GM12878 (cell line): Measurements from ENCODE around the gene NLRC3. TPM values are rescaled to one million over a fixed set of nuclear protein-coding genes. Genes with fewer than 3 reads are reported as not detected.

Experiments
- ATAC-seq: fragments of 200-7000 bp; cut with Tn5 transposase; 3 replicates; pipeline ENCODE4 v1.9.1; 2020; ENCODE audit warnings: mild to moderate bottlenecking, moderate library complexity
- BruUV-seq: library from RNA; stranded (reverse); fragments of 400-500 nt; replicated peaks from 2 replicates; lab custom pipeline; 2021; lab: Mats Ljungman, UMichigan
- CTCF ChIA-PET: fragments of 300-600 bp; sonication (Branson Sonifier 250); formaldehyde crosslinking; extraction: SDS; loops from one replicate; lab custom pipeline; 2021; ENCODE audit warnings: inconsistent platforms; lab: Yijun Ruan, JAX
- POLR2A ChIA-PET: fragments of 350-600 bp; formaldehyde crosslinking; extraction: SDS; loops from one replicate; lab custom pipeline; 2021; ENCODE audit warnings: inconsistent platforms; lab: Charles Lee
- RAD21 ChIA-PET: fragments of 300-600 bp; sonication (Branson Sonifier 250); formaldehyde crosslinking; loops from one replicate; lab custom pipeline; 2023; ENCODE audit warnings: antibody characterized with exemption; ENCODE audit not compliant: unreplicated experiment; lab: Charles Lee
- SMC1A ChIA-PET: fragments of 300-600 bp; sonication (Branson Sonifier 250); formaldehyde crosslinking; loops from one replicate; lab custom pipeline; 2023; ENCODE audit not compliant: unreplicated experiment, uncharacterized antibody; lab: Charles Lee
- DNase-seq: peaks from one replicate; pipeline ENCODE4 v3.0.0-alpha.2; 2011; ENCODE audit warnings: low read depth, low spot score
- FAIRE-seq: peaks from 3 replicates; lab custom pipeline; 2011; peaks lifted over from hg19 to GRCh38; lab: Jason Lieb, UNC
- H2AFZ ChIP-seq: 2 replicates; pipeline ENCODE4 v1.6.0; 2011; ENCODE audit warnings: low read depth, low read length, control low read depth; ENCODE audit not compliant: control insufficient read depth
- H3K27ac ChIP-seq: 2 replicates; pipeline ENCODE4 v1.5.1; 2011; ENCODE audit warnings: control low read depth; ENCODE audit not compliant: control insufficient read depth, insufficient read depth
- H3K27me3 ChIP-seq, 2 experiments: replicated peaks in 1 of 2; 2 replicates each; pipeline versions ENCODE4 v1.6.0 to v1.6.1; 2011; ENCODE audit warnings: low read length in 1 of 2; ENCODE audit not compliant: control insufficient read depth in 2 of 2, insufficient read depth in 2 of 2
- H3K36me3 ChIP-seq, 2 experiments: 2 replicates each; pipeline ENCODE4 v1.5.1; 2011; ENCODE audit warnings: low read length in 1 of 2; ENCODE audit not compliant: control insufficient read depth in 2 of 2, insufficient read depth in 2 of 2
- H3K4me1 ChIP-seq: 2 replicates; pipeline ENCODE4 v1.6.1; 2011; ENCODE audit warnings: mild to moderate bottlenecking, low read length, moderate library complexity, mixed read lengths; ENCODE audit not compliant: control insufficient read depth, insufficient read depth
- H3K4me2 ChIP-seq: 2 replicates; pipeline ENCODE4 v1.6.0; 2011; ENCODE audit warnings: control low read depth; ENCODE audit not compliant: control insufficient read depth, insufficient read depth
- H3K4me3 ChIP-seq: fragments of 200-600 bp; sonication (generic); 2 replicates; pipeline ENCODE4 v1.5.1; 2016
- H3K79me2 ChIP-seq: 2 replicates; pipeline ENCODE4 v1.6.0; 2011; ENCODE audit warnings: low read length; ENCODE audit not compliant: control insufficient read depth, insufficient read depth
- H3K9ac ChIP-seq: 2 replicates; pipeline ENCODE4 v1.8.0; 2011; ENCODE audit warnings: low read length, control low read depth, mixed read lengths; ENCODE audit not compliant: control insufficient read depth, insufficient read depth
- H3K9me3 ChIP-seq: replicated peaks from 3 replicates; pipeline ENCODE4 v1.5.1; 2011; ENCODE audit warnings: mild to moderate bottlenecking, low read length; ENCODE audit not compliant: control insufficient read depth, insufficient read depth
- H4K20me1 ChIP-seq: 2 replicates; pipeline ENCODE4 v1.6.0; 2011; ENCODE audit not compliant: control insufficient read depth, insufficient read depth
- BCL11A ChIP-seq: IDR thresholded peaks from 2 replicates; pipeline ENCODE4 v1.6.1; 2011; ENCODE audit warnings: low read depth, low read length
- CBX3 ChIP-seq: fragments of 200-600 bp; sonication (generic); IDR thresholded peaks from 2 replicates; pipeline ENCODE4 v1.6.1; 2016; ENCODE audit warnings: low read depth, borderline replicate concordance
- CEBPZ ChIP-seq: fragments of 150-350 bp; IDR thresholded peaks from 2 replicates; pipeline ENCODE4 v1.6.1; 2016; ENCODE audit warnings: low read depth, low read length
- CREB1 ChIP-seq: IDR thresholded peaks from 2 replicates; pipeline ENCODE4 v1.6.1; 2012; ENCODE audit warnings: low read depth, mild to moderate bottlenecking, inconsistent platforms
- FOXK2 ChIP-seq: fragments of 450-650 bp; IDR thresholded peaks from 2 replicates; pipeline ENCODE4 v1.6.1; 2017; ENCODE audit warnings: mild to moderate bottlenecking, moderate library complexity
- FOXM1 ChIP-seq: IDR thresholded peaks from 2 replicates; pipeline ENCODE4 v1.6.1; 2012; ENCODE audit warnings: low read depth, mild to moderate bottlenecking, inconsistent platforms, low read length, moderate library complexity
- HDAC2 ChIP-seq: fragments of 200-600 bp; sonication (generic); IDR thresholded peaks from 2 replicates; pipeline ENCODE4 v1.6.1; 2017
- LARP7 ChIP-seq: fragments of 450-650 bp; IDR thresholded peaks from 2 replicates; pipeline ENCODE4 v1.6.1; 2017; ENCODE audit warnings: mild to moderate bottlenecking
- NRF1 ChIP-seq: conservative IDR thresholded peaks from 2 replicates; pipeline ENCODE4 v1.6.1; 2011; ENCODE audit warnings: mild to moderate bottlenecking, low read depth, low read length, improper control_type of control experiment
- PBX3 ChIP-seq: IDR thresholded peaks from 2 replicates; pipeline ENCODE4 v1.6.1; 2011; ENCODE audit warnings: mild to moderate bottlenecking, low read depth, low read length, moderate library complexity; ENCODE audit not compliant: insufficient replicate concordance
- POLR2AphosphoS2 ChIP-seq: IDR thresholded peaks from 2 replicates; pipeline ENCODE4 v1.6.1; 2011; ENCODE audit warnings: low read depth, mild to moderate bottlenecking, low read length, improper control_type of control experiment, moderate library complexity
- RELA ChIP-seq: fragments of 450-650 bp; IDR thresholded peaks from 2 replicates; pipeline ENCODE4 v1.8.0; 2014; ENCODE audit warnings: borderline replicate concordance; ENCODE audit not compliant: partially characterized antibody
- RELB ChIP-seq: fragments of 450-650 bp; IDR thresholded peaks from 2 replicates; pipeline ENCODE4 v1.6.1; 2017; ENCODE audit warnings: low read depth, mild to moderate bottlenecking, moderate library complexity
- RUNX3 ChIP-seq: IDR thresholded peaks from 2 replicates; pipeline ENCODE4 v1.6.1; 2012; ENCODE audit warnings: low read length, inconsistent platforms
- SUPT20H ChIP-seq: IDR thresholded peaks from 2 replicates; pipeline ENCODE4 v1.6.1; 2011; ENCODE audit warnings: low read depth, mild to moderate bottlenecking, low read length, moderate library complexity, borderline replicate concordance; ENCODE audit not compliant: control insufficient read depth
- TBL1XR1 ChIP-seq: IDR thresholded peaks from 2 replicates; pipeline ENCODE4 v1.6.1; 2012; ENCODE audit warnings: low read depth, low read length, improper control_type of control experiment
- USF2 ChIP-seq: IDR thresholded peaks from 2 replicates; pipeline ENCODE4 v1.6.1; 2011; ENCODE audit warnings: low read depth, low read length, improper control_type of control experiment, borderline replicate concordance
- YBX1 ChIP-seq: fragments of 450-650 bp; IDR thresholded peaks from 2 replicates; pipeline ENCODE4 v1.6.1; 2016; ENCODE audit warnings: antibody characterized with exemption
- WGBS: methylation state at CpG from one replicate; pipeline ENCODE4 v1.1.6; 2016; ENCODE audit warnings: low lambda C conversion rate; ENCODE audit not compliant: insufficient replicate concordance, insufficient coverage; ENCODE audit errors: missing lambda C conversion rate; 5-methylcytosine and 5-hydroxymethylcytosine counted together
- in situ Hi-C: fragments of 300-500 bp; cut with MboI; formaldehyde crosslinking; loops from 9 replicates; pipeline ENCODE4 v1.14.3; 2018; ENCODE audit warnings: mixed read lengths
- intact Hi-C: fragments of 100-400 bp; cut with micrococcal nuclease; formaldehyde crosslinking; loops from one replicate; pipeline ENCODE4 v1.14.2; 2022; ENCODE audit not compliant: unreplicated experiment
- polyA plus RNA-seq, 11 experiments: library from polyadenylated mRNA; depleted of rRNA in 4 of 11; unstranded in 6 of 11; stranded (reverse) in 5 of 11; fragments of >200 nt; fragmentation: Nextera tagmentation in 4 of 11; fragmentation: Illumina TruSeq in 1 of 11; extraction: Ambion mirVana in 4 of 11; extraction: Trizol in 1 of 11; gene quantifications; 1 replicate in 1 of 11; 2 replicates in 10 of 11; pipeline versions ENCODE4 v1.2.1 to v1.2.3, GENCODE V29; 2011 to 2016; ENCODE audit warnings: inconsistent platforms in 2 of 11, missing spikeins in 2 of 11, low read depth in 1 of 11
- total RNA-seq, 4 experiments: library from RNA; depleted of rRNA in 3 of 4; stranded (reverse); fragments of >200 nt in 3 of 4; fragmentation: Illumina TruSeq in 1 of 4; extraction: Trizol in 1 of 4; gene quantifications; 2 replicates each; pipeline versions ENCODE4 v1.2.1 to v1.2.3, GENCODE V29; 2013 to 2021

Gene NLRC3
- total and polyA plus RNA-seq, 10 of the 15 experiments (the other 5 are each of a cell fraction or from before 2014, with no cell fraction given) = 2.2 to 17.8 (median 7.6) TPM

GRCh38 chr16:3594316-3595109, 17.3 kb upstream of the NLRC3 start:
- SMC1A ChIA-PET = no interaction called here
- DNase-seq = no peak
- no peak for TF ChIP-seq RELB
- TF ChIP-seq HDAC2 = no peak
- TF ChIP-seq CBX3 = no peak
- no peak for TF ChIP-seq RELA
- TF ChIP-seq LARP7 = no peak
- TF ChIP-seq NRF1 = no peak
- no peak for TF ChIP-seq BCL11A
- no peak for TF ChIP-seq FOXM1
- TF ChIP-seq TBL1XR1 = no peak
- TF ChIP-seq SUPT20H = no peak
- no peak for TF ChIP-seq PBX3
- TF ChIP-seq USF2 = no peak
- TF ChIP-seq YBX1 = no peak
- TF ChIP-seq CREB1 = no peak
- TF ChIP-seq FOXK2 = no peak
- TF ChIP-seq CEBPZ = no peak
- TF ChIP-seq RUNX3 = no peak
- TF ChIP-seq POLR2AphosphoS2 = no peak

More at GRCh38 chr16:3594316-3595109, 17.3 kb upstream of the NLRC3 start:
- intact Hi-C loops = no loop called here
- Histone ChIP-seq H4K20me1 (no peaks in the 10 kb centered on the region), H3K36me3 (no peaks in the 10 kb centered on the region; a peak in 1 of 4 replicates), H3K4me3 (no peak overlapping the region), H3K4me1 (no peaks in the 10 kb centered on the region), H3K9ac (no peak overlapping the region), H3K27ac (no peak overlapping the region), H3K27me3 (no peaks in the 10 kb centered on the region), H2AFZ (no peak overlapping the region), H3K79me2 (no peaks in the 10 kb centered on the region), H3K4me2 (no peak overlapping the region), H3K9me3 (no peaks in the 10 kb centered on the region; the same call in 2 of the 3 replicates)
- CTCF ChIA-PET = no interaction called here
- in situ Hi-C loops = no loop called here
- no TSS peak for BruUV-seq
- FAIRE-seq (no peak), ATAC-seq (no peak)
- WGBS = 97% methylated on average over 21 of the region's 22 CpGs
- POLR2A ChIA-PET = interaction anchor here (1.1 kb wide), 1 partner anchor 12 kb away, joined by 3 read pairs; no protein-coding TSS in a partner anchor
- RAD21 ChIA-PET = no interaction called here
